H9 (cell line): ENCODE measurements around the gene KCNE2. TPM values are rescaled to one million over a fixed set of nuclear protein-coding genes. Genes with fewer than 3 reads are reported as not detected.

Experiments used
- DNase-seq: peaks from one replicate; pipeline ENCODE4 v3.0.0-alpha.2; 2017
- H2AFZ ChIP-seq: one replicate; pipeline ENCODE4 v1.6.1; 2013; ENCODE audit warnings: mild to moderate bottlenecking, low read length, control low read depth, moderate library complexity
- H2AK5ac ChIP-seq: 2 replicates; pipeline ENCODE4 v1.6.1; 2013; ENCODE audit warnings: low read length, control low read depth, mixed read lengths; ENCODE audit not compliant: insufficient read length
- H2BK120ac ChIP-seq: one replicate; pipeline ENCODE4 v1.6.1; 2013; ENCODE audit warnings: low read depth, mild to moderate bottlenecking, low read length, control low read depth, inconsistent platforms; ENCODE audit not compliant: poor library complexity, severe bottlenecking
- H2BK12ac ChIP-seq: 2 replicates; pipeline ENCODE4 v1.6.1; 2013; ENCODE audit warnings: low read length, control low read depth, mixed read lengths, low read depth; ENCODE audit not compliant: insufficient read length
- H2BK15ac ChIP-seq: 2 replicates; pipeline ENCODE4 v1.6.1; 2013; ENCODE audit warnings: low read depth, low read length, control low read depth
- H2BK20ac ChIP-seq: one replicate; pipeline ENCODE4 v1.6.1; 2013; ENCODE audit warnings: low read depth, mild to moderate bottlenecking, low read length, control low read depth, inconsistent platforms; ENCODE audit not compliant: poor library complexity, severe bottlenecking
- H2BK5ac ChIP-seq: 2 replicates; pipeline ENCODE4 v1.6.1; 2013; ENCODE audit warnings: low read length, control low read depth, mixed read lengths; ENCODE audit not compliant: insufficient read length
- H3K14ac ChIP-seq: 2 replicates; pipeline ENCODE4 v1.6.1; 2013; ENCODE audit warnings: low read length, control low read depth; ENCODE audit not compliant: insufficient read depth
- H3K18ac ChIP-seq: 2 replicates; pipeline ENCODE4 v1.6.1; 2013; ENCODE audit warnings: low read depth, mild to moderate bottlenecking, mixed read lengths, low read length, control low read depth; ENCODE audit not compliant: insufficient read length
- H3K23ac ChIP-seq: 2 replicates; pipeline ENCODE4 v1.6.1; 2013; ENCODE audit warnings: low read length, control low read depth, mixed read lengths, low read depth; ENCODE audit not compliant: insufficient read length
- H3K23me2 ChIP-seq: 2 replicates; pipeline ENCODE4 v1.6.1; 2013; ENCODE audit warnings: low read depth, mild to moderate bottlenecking, mixed read lengths, low read length, control low read depth; ENCODE audit not compliant: insufficient read length, poor library complexity, severe bottlenecking
- H3K27ac ChIP-seq: 2 replicates; pipeline ENCODE4 v1.5.1; 2013; ENCODE audit warnings: low read length, control low read depth, mixed read lengths, low read depth; ENCODE audit not compliant: insufficient read length
- H3K27me3 ChIP-seq: 2 replicates; pipeline ENCODE4 v1.6.1; 2013; ENCODE audit warnings: low read length, control low read depth, inconsistent platforms; ENCODE audit not compliant: insufficient read depth
- H3K4ac ChIP-seq: 2 replicates; pipeline ENCODE4 v1.6.1; 2013; ENCODE audit warnings: low read depth, mild to moderate bottlenecking, control low read depth, inconsistent platforms, low read length, moderate library complexity
- H3K4me1 ChIP-seq: 2 replicates; pipeline ENCODE4 v1.6.1; 2013; ENCODE audit warnings: low read length, control low read depth, inconsistent platforms; ENCODE audit not compliant: insufficient read depth
- H3K4me2 ChIP-seq: 2 replicates; pipeline ENCODE4 v1.6.1; 2013; ENCODE audit warnings: low read length, control low read depth, mixed read lengths; ENCODE audit not compliant: insufficient read length, insufficient read depth
- H3K56ac ChIP-seq: 2 replicates; pipeline ENCODE4 v1.6.1; 2013; ENCODE audit warnings: low read depth, mild to moderate bottlenecking, mixed read lengths, low read length, control low read depth; ENCODE audit not compliant: insufficient read length
- H3K79me1 ChIP-seq: 2 replicates; pipeline ENCODE4 v1.6.1; 2013; ENCODE audit warnings: low read depth, mild to moderate bottlenecking, moderate library complexity, low read length, control low read depth, inconsistent platforms; ENCODE audit not compliant: insufficient read depth, poor library complexity, severe bottlenecking
- H3K79me2 ChIP-seq: 2 replicates; pipeline ENCODE4 v1.6.1; 2013; ENCODE audit warnings: low read length, control low read depth, inconsistent platforms; ENCODE audit not compliant: insufficient read depth
- H3K9ac ChIP-seq: 2 replicates; pipeline ENCODE4 v1.6.1; 2013; ENCODE audit warnings: low read length, control low read depth, mixed read lengths; ENCODE audit not compliant: insufficient read length; ENCODE audit errors: extremely low read depth
- H3K9me3 ChIP-seq: one replicate; pipeline ENCODE4 v1.6.1; 2013; ENCODE audit warnings: low read depth, low read length, inconsistent platforms; ENCODE audit not compliant: control insufficient read depth
- H3T11ph ChIP-seq: one replicate; pipeline ENCODE4 v1.6.1; 2013; ENCODE audit warnings: mild to moderate bottlenecking, low read length, control low read depth, inconsistent platforms
- H4K20me1 ChIP-seq: one replicate; pipeline ENCODE4 v1.6.1; 2013; ENCODE audit not compliant: control insufficient read depth, insufficient read length, insufficient read depth
- H4K5ac ChIP-seq: 2 replicates; pipeline ENCODE4 v1.6.1; 2013; ENCODE audit warnings: low read depth, mild to moderate bottlenecking, mixed read lengths, low read length, control low read depth; ENCODE audit not compliant: insufficient read length
- H4K8ac ChIP-seq: replicated peaks from 2 replicates; pipeline ENCODE4 v1.6.1; 2013; ENCODE audit warnings: low read length, control low read depth, mixed read lengths, low read depth; ENCODE audit not compliant: insufficient read length
- H4K91ac ChIP-seq: 2 replicates; pipeline ENCODE4 v1.6.1; 2013; ENCODE audit warnings: low read depth, mild to moderate bottlenecking, moderate library complexity, mixed read lengths, low read length, control low read depth; ENCODE audit not compliant: insufficient read length
- H3K27ac Mint-ChIP-seq, 3 experiments: 2 replicates in 2 of 3; 3 replicates in 1 of 3; pipeline ENCODE4 v1.8.0; 2020 to 2021; ENCODE audit warnings: mixed read lengths in 3 of 3, mild to moderate bottlenecking in 1 of 3, moderate library complexity in 1 of 3
- H3K27me3 Mint-ChIP-seq: 2 replicates; pipeline ENCODE4 v1.8.0; 2021; ENCODE audit warnings: low read depth, mild to moderate bottlenecking, moderate library complexity, mixed read lengths
- H3K36me3 Mint-ChIP-seq, 3 experiments: 2 replicates in 2 of 3; 3 replicates in 1 of 3; pipeline ENCODE4 v1.8.0; 2020 to 2021; ENCODE audit warnings: low read depth in 3 of 3, mixed read lengths in 3 of 3; ENCODE audit not compliant: insufficient read depth in 1 of 3
- H3K4me1 Mint-ChIP-seq, 2 experiments: 2 replicates each; pipeline ENCODE4 v1.8.0; 2020; ENCODE audit warnings: mixed read lengths in 2 of 2
- H3K4me3 Mint-ChIP-seq, 2 experiments: 2 replicates in 1 of 2; 3 replicates in 1 of 2; pipeline ENCODE4 v1.8.0; 2020 to 2021; ENCODE audit warnings: mild to moderate bottlenecking in 2 of 2, mixed read lengths in 2 of 2, moderate library complexity in 1 of 2
- H3K9me3 Mint-ChIP-seq, 2 experiments: 2 replicates in 1 of 2; 3 replicates in 1 of 2; pipeline ENCODE4 v1.8.0; 2020; ENCODE audit warnings: mild to moderate bottlenecking in 2 of 2, mixed read lengths in 2 of 2, moderate library complexity in 1 of 2
- CTCF ChIP-seq: fragments of 200-600 bp; sonication (generic); conservative IDR thresholded peaks from 3 replicates; pipeline ENCODE4 v1.8.0; 2021; ENCODE audit warnings: antibody characterized with exemption, mild to moderate bottlenecking
- WGBS: extraction: QIAGEN DNeasy Blood & Tissue Kit; methylation state at CpG from one replicate; pipeline ENCODE4 v1.1.7; 2013; ENCODE audit warnings: missing lambda C conversion rate, low lambda C conversion rate, mixed read lengths; ENCODE audit not compliant: insufficient read length; ENCODE audit errors: extremely low coverage; 5-methylcytosine and 5-hydroxymethylcytosine counted together
- total RNA-seq: library from RNA; stranded (reverse); gene quantifications from 2 replicates; pipeline ENCODE4 v1.2.1, GENCODE V29; 2021

Gene KCNE2
- total RNA-seq, 1 experiment from 2014 or later, result not detected

- no peak overlapping the region for H3K9ac ChIP-seq
- no peak overlapping the region for H2BK20ac ChIP-seq
- H2BK15ac ChIP-seq, result no peak overlapping the region
- H4K91ac ChIP-seq, result no peak overlapping the region
- DNase-seq, result no peak
- no peak overlapping the region for H4K5ac ChIP-seq
- WGBS, result no CpG with 5 or more reads among the region's 13 CpGs
- no peak overlapping the region for H3T11ph ChIP-seq
- H3K4ac ChIP-seq, result no peak overlapping the region
- H2AK5ac ChIP-seq, result no peak overlapping the region
- H2BK12ac ChIP-seq, result no peak overlapping the region
- H3K36me3 Mint-ChIP-seq, result no peaks in the 10 kb centered on the region
- no peak overlapping the region for H3K23ac ChIP-seq
- H3K79me1 ChIP-seq, result no peaks in the 10 kb centered on the region
- peaks cover 2% of the 10 kb centered on the region for H3K27me3 Mint-ChIP-seq
- no peaks in the 10 kb centered on the region for H3K27me3 ChIP-seq
- H3K14ac ChIP-seq, result no peak overlapping the region
- H3K56ac ChIP-seq, result no peak overlapping the region
- no peak overlapping the region for H2AFZ ChIP-seq
- no peaks in the 10 kb centered on the region for H3K23me2 ChIP-seq
- no peaks in the 10 kb centered on the region for H3K9me3 ChIP-seq
- H2BK120ac ChIP-seq, result no peak overlapping the region
- no peaks in the 10 kb centered on the region; a peak in 1 of 5 replicates for H3K9me3 Mint-ChIP-seq
- no peak for TF ChIP-seq CTCF
- no peak overlapping the region for H3K27ac ChIP-seq
- H3K4me3 Mint-ChIP-seq, result no peak overlapping the region
- H3K79me2 ChIP-seq, result no peaks in the 10 kb centered on the region
- no peaks in the 10 kb centered on the region for H4K20me1 ChIP-seq
- no peak overlapping the region for H4K8ac ChIP-seq
- H3K18ac ChIP-seq, result no peak overlapping the region
- H3K4me1 Mint-ChIP-seq, result peaks cover 12 to 20% of the 10 kb centered on the region in 2 experiments
- no peak overlapping the region for H3K27ac Mint-ChIP-seq
- no peak overlapping the region for H2BK5ac ChIP-seq
- H3K4me2 ChIP-seq, result no peak overlapping the region
- H3K4me1 ChIP-seq, result no peaks in the 10 kb centered on the region
Measured at GRCh38 chr21:34336756-34337391, 26.9 kb upstream of the KCNE2 start.
